H7 (cell line): ENCODE data around the gene GPC2. TPM values are rescaled to one million over a fixed set of nuclear protein-coding genes. Genes with fewer than 3 reads are reported as not detected.
"Not testable (repeated sequence)": the region's sequence is repeated elsewhere in the genome, so short reads cannot be mapped to it uniquely, and the experiment has no call there.

Experiments
- DNase-seq: peaks from one replicate; pipeline ENCODE4 v3.0.0; 2012
- H3K27me3 ChIP-seq: 2 replicates; pipeline ENCODE4 v1.6.0; 2011; ENCODE audit warnings: mild to moderate bottlenecking, low read length; ENCODE audit not compliant: control insufficient read depth, insufficient read depth
- H3K36me3 ChIP-seq: replicated peaks from 2 replicates; pipeline ENCODE4 v1.5.1; 2011; ENCODE audit warnings: low read length; ENCODE audit not compliant: control insufficient read depth, insufficient read depth
- H3K4me3 ChIP-seq: 2 replicates; pipeline ENCODE4 v1.5.1; 2011; ENCODE audit warnings: low read depth, mild to moderate bottlenecking, control low read depth, low read length, moderate library complexity; ENCODE audit not compliant: insufficient read depth
- total RNA-seq: library from RNA; depleted of rRNA; stranded (reverse); fragments of >200 nt; shearing (Covaris generic); gene quantifications from 2 replicates; pipeline ENCODE4 v1.2.3, GENCODE V29; 2014

Gene GPC2
- total RNA-seq, 1 experiment from 2014 or later = 39.1 TPM

- H3K36me3 ChIP-seq = peaks cover 22% of the 10 kb centered on the region
- DNase-seq = peak; percentile 60
- no peaks in the 10 kb centered on the region for H3K27me3 ChIP-seq
- H3K4me3 ChIP-seq = no peak overlapping the region
These were observed 22.3 kb downstream of the GPC2 start for GRCh38 chr7:100154651-100155491.

- H3K4me3 ChIP-seq = no peak overlapping the region
- peak; percentile 36 for DNase-seq
- no peaks in the 10 kb centered on the region for H3K27me3 ChIP-seq
- peaks cover 22% of the 10 kb centered on the region for H3K36me3 ChIP-seq
These were observed 23.3 kb downstream of the GPC2 start for GRCh38 chr7:100153708-100154535.

- H3K27me3 ChIP-seq = no peaks in the 10 kb centered on the region
- H3K4me3 ChIP-seq = no peak overlapping the region
- peaks cover 22% of the 10 kb centered on the region for H3K36me3 ChIP-seq
- peak; percentile 29 for DNase-seq
These were observed 24.1 kb downstream of the GPC2 start for GRCh38 chr7:100152937-100153666.

GRCh38 chr7:100152404-100152803 is 24.8 kb downstream of the GPC2 start:
- peak; percentile 19 for DNase-seq
- H3K27me3 ChIP-seq = no peaks in the 10 kb centered on the region
- no peak overlapping the region for H3K4me3 ChIP-seq

GRCh38 chr7:100148559-100149328 is 28.4 kb downstream of the GPC2 start, which contains the start of gene LAMTOR4:
TSS of gene LAMTOR4 (plus strand) at chr7:100148918. CDS start at chr7:100148973, 55 bp downstream.
- Histone ChIP-seq H3K27me3 (no peaks in the 10 kb centered on the region), H3K36me3 (peaks cover 2% of the 10 kb centered on the region), H3K4me3 (peak within 1 kb of the TSS; percentile 67)
- peak; percentile 99 for DNase-seq

More at GRCh38 chr7:100152404-100152803, 24.8 kb downstream of the GPC2 start:
- peaks cover 22% of the 10 kb centered on the region for H3K36me3 ChIP-seq

GRCh38 chr7:100148225-100148558 is 29.0 kb downstream of the GPC2 start:
- Histone ChIP-seq H3K27me3 (no peaks in the 10 kb centered on the region), H3K4me3 (peak overlapping the region; percentile 6; the same call in 1 of the 2 replicates), H3K36me3 (peaks cover 2% of the 10 kb centered on the region)
- no peak for DNase-seq

- peaks cover 2% of the 10 kb centered on the region for H3K36me3 ChIP-seq
- no peak overlapping the region for H3K4me3 ChIP-seq
- no peaks in the 10 kb centered on the region for H3K27me3 ChIP-seq
- DNase-seq = no peak
These were observed 29.9 kb downstream of the GPC2 start for GRCh38 chr7:100147278-100147677.

GRCh38 chr7:100146350-100146749 is 30.8 kb downstream of the GPC2 start:
- H3K4me3 ChIP-seq, DNase-seq: not testable (repeated sequence)

GRCh38 chr7:100142461-100142860 is 34.7 kb downstream of the GPC2 start:
- Histone ChIP-seq H3K4me3 (no peak overlapping the region), H3K27me3 (no peaks in the 10 kb centered on the region), H3K36me3 (no peaks in the 10 kb centered on the region)
- no peak for DNase-seq

More at GRCh38 chr7:100146350-100146749, 30.8 kb downstream of the GPC2 start:
- H3K27me3 ChIP-seq, H3K36me3 ChIP-seq: not testable (repeated sequence)

GRCh38 chr7:100141555-100141949 is 35.6 kb downstream of the GPC2 start:
- H3K4me3 ChIP-seq = no peak overlapping the region
- no peaks in the 10 kb centered on the region for H3K36me3 ChIP-seq
- no peaks in the 10 kb centered on the region for H3K27me3 ChIP-seq
- DNase-seq = no peak

GRCh38 chr7:100137851-100138760 is 39.1 kb downstream of the GPC2 start:
- Histone ChIP-seq H3K36me3 (no peaks in the 10 kb centered on the region), H3K4me3 (no peak overlapping the region), H3K27me3 (no peaks in the 10 kb centered on the region)
- no peak for DNase-seq

- DNase-seq = peak; percentile 91
- H3K27me3 ChIP-seq = peaks cover 11% of the 10 kb centered on the region
- H3K4me3 ChIP-seq = no peak overlapping the region
- no peaks in the 10 kb centered on the region for H3K36me3 ChIP-seq
These were observed 44.5 kb downstream of the GPC2 start for GRCh38 chr7:100132697-100133151.

GRCh38 chr7:100132126-100132525 is 45.1 kb downstream of the GPC2 start:
- peaks cover 13% of the 10 kb centered on the region for H3K27me3 ChIP-seq
- H3K4me3 ChIP-seq = no peak overlapping the region
- H3K36me3 ChIP-seq = no peaks in the 10 kb centered on the region
- no peak for DNase-seq
